NCI-H187 (cell line): ENCODE results near the gene EHBP1.

ENCODE experiments used
- DNase-seq, 2 experiments: peaks; one replicate each; lab custom pipeline; 2025; lab: John Stamatoyannopoulos, UW

The EHBP1 gene

GRCh38 chr2:62822549-62822948, 117.0 kb downstream of the EHBP1 start:
- no peak for DNase-seq

GRCh38 chr2:62824388-62824787, 118.9 kb downstream of the EHBP1 start:
- no peak for DNase-seq

GRCh38 chr2:62826141-62826540, 120.6 kb downstream of the EHBP1 start:
- DNase-seq = no peak

GRCh38 chr2:62826953-62827675, 121.6 kb downstream of the EHBP1 start:
- DNase-seq = no peak

GRCh38 chr2:62831729-62832128, 126.2 kb downstream of the EHBP1 start:
- no peak for DNase-seq

GRCh38 chr2:62844311-62845090, 139.0 kb downstream of the EHBP1 start:
- DNase-seq = no peak

- no peak for DNase-seq
These were observed 139.7 kb downstream of the EHBP1 start for GRCh38 chr2:62845256-62845655.

- no peak for DNase-seq
These were observed 146.7 kb downstream of the EHBP1 start for GRCh38 chr2:62852254-62852653.

- no peak for DNase-seq
These were observed 149.3 kb downstream of the EHBP1 start for GRCh38 chr2:62854600-62855514.

GRCh38 chr2:62856228-62857040, 150.9 kb downstream of the EHBP1 start:
- DNase-seq = no peak

GRCh38 chr2:62857139-62857931, 151.8 kb downstream of the EHBP1 start:
- DNase-seq = no peak

GRCh38 chr2:62858231-62858832, 152.8 kb downstream of the EHBP1 start:
- DNase-seq = no peak

GRCh38 chr2:62868947-62869346, 163.4 kb downstream of the EHBP1 start:
- no peak for DNase-seq

GRCh38 chr2:62870966-62871365, 165.5 kb downstream of the EHBP1 start:
- DNase-seq = no peak

- no peak for DNase-seq
These were observed 166.0 kb downstream of the EHBP1 start for GRCh38 chr2:62871506-62871905.

GRCh38 chr2:62873603-62874002, 168.1 kb downstream of the EHBP1 start:
- DNase-seq = no peak

- no peak for DNase-seq
These were observed 169.4 kb downstream of the EHBP1 start for GRCh38 chr2:62874881-62875383.

GRCh38 chr2:62881162-62881795, 175.8 kb downstream of the EHBP1 start:
- DNase-seq = no peak

- DNase-seq = no peak
These were observed 178.1 kb downstream of the EHBP1 start for GRCh38 chr2:62883629-62884028.

- no peak for DNase-seq
These were observed 178.6 kb downstream of the EHBP1 start for GRCh38 chr2:62884086-62884485.
